Heart left ventricle (tissue), 16 donors: ENCODE measurements around the gene BEND7. TPM values are rescaled to one million over a fixed set of nuclear protein-coding genes. Genes with fewer than 3 reads are reported as not detected.

Experiments
- ATAC-seq, 4 donors: fragments of 200-7000 bp; cut with Tn5 transposase; one replicate each; pipeline ENCODE4 v1.9.1; 2020 to 2022; ENCODE audit warnings: moderate library complexity in 4 of 4, mild to moderate bottlenecking in 3 of 4, moderate number of reproducible peaks in 1 of 4
- DNase-seq, 5 donors: peaks; one replicate each; pipeline ENCODE4 v3.0.0-alpha.2; 2020
- H3K27ac ChIP-seq, 12 donors: fragments of 200-600 bp; sonication (generic) in 4 of 12; one replicate each; pipeline versions ENCODE4 v1.5.0 to v1.8.0; 2016 to 2022; ENCODE audit warnings: mild to moderate bottlenecking in 2 of 12
- H3K27me3 ChIP-seq, 9 donors: fragments of 200-600 bp; sonication (generic) in 2 of 9; one replicate each; pipeline versions ENCODE4 v1.5.1 to v1.8.0; 2016 to 2022; ENCODE audit warnings: mild to moderate bottlenecking in 3 of 9
- H3K36me3 ChIP-seq, 9 donors: fragments of 200-600 bp; sonication (generic) in 2 of 9; one replicate each; pipeline versions ENCODE4 v1.5.0 to v1.8.0; 2018 to 2022; ENCODE audit warnings: mild to moderate bottlenecking in 2 of 9
- H3K4me1 ChIP-seq, 12 donors: fragments of 200-600 bp; sonication (generic) in 4 of 12; one replicate each; pipeline versions ENCODE4 v1.5.0 to v1.8.0; 2016 to 2022; ENCODE audit warnings: mild to moderate bottlenecking in 3 of 12
- H3K4me3 ChIP-seq, 12 donors: fragments of 200-600 bp; sonication (generic) in 4 of 12; one replicate each; pipeline versions ENCODE4 v1.5.0 to v1.8.0; 2017 to 2022; ENCODE audit warnings: mild to moderate bottlenecking in 9 of 12, moderate library complexity in 4 of 12
- H3K9me3 ChIP-seq, 12 donors: fragments of 200-600 bp; sonication (generic) in 4 of 12; one replicate each; pipeline versions ENCODE4 v1.5.0 to v1.8.0; 2016 to 2022; ENCODE audit warnings: mild to moderate bottlenecking in 1 of 12
- CTCF ChIP-seq, 12 donors: fragments of 200-600 bp; sonication (generic) in 4 of 12; IDR thresholded peaks; one replicate each; pipeline versions ENCODE4 v1.5.0 to v1.8.0; 2018 to 2022; ENCODE audit warnings: antibody characterized with exemption in 12 of 12, mild to moderate bottlenecking in 5 of 12
- POLR2A ChIP-seq, 2 donors: fragments of 450-650 bp; IDR thresholded peaks; one replicate each; pipeline ENCODE4 v1.6.1; 2017; ENCODE audit warnings: antibody characterized with exemption in 2 of 2, mild to moderate bottlenecking in 2 of 2, moderate library complexity in 2 of 2
- WGBS, 4 donors: extraction: QIAGEN DNeasy Blood & Tissue Kit in 2 of 4; methylation state at CpG; one replicate each; pipeline versions ENCODE4 v1.1.5 to v1.1.7; 2013 to 2018; 5-methylcytosine and 5-hydroxymethylcytosine counted together
- intact Hi-C, 10 donors: fragments of 100-400 bp; cut with DNase I; formaldehyde crosslinking; loops; one replicate each; pipeline versions ENCODE4 v1.11.1 to v1.14.2; 2022
- long read RNA-seq, 3 donors: library from polyadenylated mRNA; unstranded; transcript quantifications; one replicate each; pipeline ENCODE4 v2.0.0, GENCODE V29; 2020 to 2021
- polyA plus RNA-seq, 2 donors: library from polyadenylated mRNA; stranded (reverse); fragments of 200-250 nt; gene quantifications; one replicate each; pipeline ENCODE4 v1.2.3, GENCODE V29; 2013
- total RNA-seq, 9 donors: library from RNA; depleted of rRNA in 2 of 9; stranded (reverse); fragments of >200 nt in 2 of 9; fragmentation: NEBNext Ultra II Directional in 3 of 9; extraction: Animal tissue kit (Norgen Biotek cat#: 25700) in 3 of 9; gene quantifications; one replicate each; pipeline versions ENCODE4 v1.1.0 to v1.2.4, GENCODE V29; 2016 to 2023
- donor health status: ischemic (EF 13 %, LVEDD 7.1; RV severe dilation, severe dysfunction).
- donor health status: healthy with polysubstance abuse.
- donor health status: DM: no; HTN: yes; CAD: no.
- donor health status: DM: no; HTN: no; CAD: no.
- donor health status: ischemic (EF 25% LVEDD 6.9; RV normal size, moderate dysfunction).
- donor health status: ischemic (EF 25% LVEDD 5.7; RV mildly dilated, moderate dysfunction).
- donor health status: healthy.
- donor health status: DM: yes; HTN: yes; CAD: no.
- donor health status: ischemic (EF 35%, LVEDD 5.7; RV mildly dilated, moderate dysfunction).
- donor health status: nonischemic (EF 11% LVEDD 7.7; RV severe dilation, severe dysfunction).
- donor health status: DM: yes; HTN: yes; CAD: no.
- donor health status: PGD.
- donor health status: ischemic (EF 29% LVEDD 5.4; RV normal size, mild dysfunction).
- donor health status: nonischemic (EF 23%, LVEDD 6.1; RV moderate dilation, normal function).

Gene BEND7
- total RNA-seq (10 to 100 TPM in 8 of 9 donors, 1 to 10 TPM in 1; 9.5 to 30.5 (median 13.0) TPM), polyA plus RNA-seq (1 to 10 TPM; 5.5 to 9.2 TPM)
- long read RNA-seq, donor 1, partial matches to known transcripts: 7 of 11 reads
- long read RNA-seq, donor 1, other reads (novel, unspliced or antisense): 3 of 11 reads
- long read RNA-seq, donor 2, partial matches to known transcripts: 1 of 6 reads
- long read RNA-seq, donor 2, other reads (novel, unspliced or antisense): 5 of 6 reads
- long read RNA-seq, donor 3, partial matches to known transcripts: 5 of 16 reads
- long read RNA-seq, donor 3, other reads (novel, unspliced or antisense): 11 of 16 reads

- Histone ChIP-seq H3K36me3 (peaks cover 0 to 9% (median 0%) of the 10 kb centered on the region in 9 donors), H3K27me3 (peaks cover 0 to 28% (median 0%) of the 10 kb centered on the region in 9 donors), H3K27ac (peak within 1 kb of the TSS; percentile 42 to 82 (median 68)), H3K4me3 (peak within 1 kb of the TSS; percentile 44 to 84 (median 70)), H3K4me1 (peaks cover 0 to 24% (median 15%) of the 10 kb centered on the region in 12 donors), H3K9me3 (no peaks in the 10 kb centered on the region)
- DNase-seq (peak; percentile 54 to 71 (median 58)), ATAC-seq (peak in 3 of 4 donors; percentile 88 to 92 (median 90))
- intact Hi-C loops: loop anchor here in 6 of 10 donors (5.0 to 10.0 kb wide), 3 partner anchors 154 to 364 kb away; partner anchors contain the start of gene MCM10 (in 2 of the 6)
- WGBS, 4 donors: 4 to 23% (median 7%) methylated on average over 12 to 98 of the region's 98 CpGs
- no peak for TF ChIP-seq CTCF (IDR thresholded peaks at IDR 0.05)
- no peak for TF ChIP-seq POLR2A (IDR thresholded peaks at IDR 0.05)
Observed at GRCh38 chr10:13528875-13529713, at the start of gene BEND7. Gene BEND7 (minus strand): TSS chr10:13529014. CDS start chr10:13528533, 481 bp downstream.

- peaks cover 0 to 17% (median 0%) of the 10 kb centered on the region in 12 donors for H3K9me3 ChIP-seq
- H3K4me1 ChIP-seq: no peaks in the 10 kb centered on the region
- TF ChIP-seq POLR2A (IDR thresholded peaks at IDR 0.05) (no peak), CTCF (IDR thresholded peaks at IDR 0.05) (no peak)
- H3K4me3 ChIP-seq: no peak overlapping the region
- intact Hi-C loops: no loop called here
- 65 to 70% (median 68%) methylated on average over 4 of the region's 4 CpGs for WGBS, 4 donors
- H3K27ac ChIP-seq: no peak overlapping the region
- H3K27me3 ChIP-seq: no peaks in the 10 kb centered on the region
- no peak for DNase-seq
- ATAC-seq: no peak
- H3K36me3 ChIP-seq: no peaks in the 10 kb centered on the region
Observed at GRCh38 chr10:13573960-13574359, 45.1 kb upstream of the BEND7 start.

GRCh38 chr10:13571541-13571940 lies 42.7 kb upstream of the BEND7 start:
- H3K9me3 ChIP-seq: peaks cover 0 to 17% (median 0%) of the 10 kb centered on the region in 12 donors
- H3K36me3 ChIP-seq: no peaks in the 10 kb centered on the region
- ATAC-seq: no peak
- intact Hi-C loops: no loop called here
- TF ChIP-seq CTCF (IDR thresholded peaks at IDR 0.05) (no peak), POLR2A (IDR thresholded peaks at IDR 0.05) (no peak)
- H3K27ac ChIP-seq: no peak overlapping the region
- no peak for DNase-seq
- no peaks in the 10 kb centered on the region for H3K27me3 ChIP-seq
- H3K4me3 ChIP-seq: no peak overlapping the region
- WGBS, 4 donors: 32 to 58% (median 48%) methylated on average over 5 of the region's 5 CpGs
- H3K4me1 ChIP-seq: no peaks in the 10 kb centered on the region

- no peak overlapping the region for H3K4me3 ChIP-seq
- peaks cover 0 to 4% (median 0%) of the 10 kb centered on the region in 9 donors for H3K27me3 ChIP-seq
- 61 to 91% (median 90%) methylated on average over 1 of the region's 1 CpG for WGBS, 4 donors
- TF ChIP-seq POLR2A (IDR thresholded peaks at IDR 0.05) (no peak), CTCF (IDR thresholded peaks at IDR 0.05) (no peak)
- H3K36me3 ChIP-seq: no peaks in the 10 kb centered on the region
- DNase-seq: no peak
- peak in 1 of 4 donors; percentile 66 for ATAC-seq
- intact Hi-C loops: no loop called here
- H3K4me1 ChIP-seq: no peaks in the 10 kb centered on the region
- no peak overlapping the region for H3K27ac ChIP-seq
- no peaks in the 10 kb centered on the region for H3K9me3 ChIP-seq
Observed at GRCh38 chr10:13567030-13567429, 38.2 kb upstream of the BEND7 start.
